ENCODE data around the gene KRTAP16-1. TPM values are rescaled to one million over a fixed set of nuclear protein-coding genes. Genes with fewer than 3 reads are reported as not detected.

Gene KRTAP16-1
- total RNA-seq, 1 donor from 2014 or later = not detected

DNA sequence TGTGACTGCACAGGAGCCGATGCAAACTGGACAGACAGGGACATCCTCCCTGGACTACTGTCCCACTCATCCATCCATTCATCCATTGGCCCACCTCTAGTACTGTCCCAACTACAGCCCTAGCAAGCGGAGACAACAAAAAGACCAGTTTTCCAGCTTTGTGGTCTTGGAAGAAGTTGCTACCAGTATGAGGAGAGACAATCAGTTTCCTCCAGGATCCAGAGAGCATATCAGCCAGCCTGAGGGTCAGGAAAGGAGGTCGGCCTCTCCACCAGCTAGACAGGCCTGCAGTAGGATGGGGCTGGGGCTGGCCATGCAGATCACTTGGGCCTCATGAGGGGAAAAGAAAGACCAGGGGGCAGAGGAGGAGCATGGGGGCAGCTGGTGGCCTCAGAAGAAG, 24.7 kb upstream of the KRTAP16-1 start:
- H3K9me3 ChIP-seq = no peaks in the 10 kb centered on the region
- no peak overlapping the region for H3K27ac ChIP-seq
- intact Hi-C loops (cut with DNase I) = no loop called here
- ATAC-seq = no peak
- no peaks in the 10 kb centered on the region for H3K27me3 ChIP-seq (ENCODE audit: low read depth)
- H3K4me3 ChIP-seq = no peak overlapping the region
- peaks cover 5% of the 10 kb centered on the region for H3K4me1 ChIP-seq
- no peak for DNase-seq
- H3K36me3 ChIP-seq = no peaks in the 10 kb centered on the region
- TF ChIP-seq, protein P1, sequence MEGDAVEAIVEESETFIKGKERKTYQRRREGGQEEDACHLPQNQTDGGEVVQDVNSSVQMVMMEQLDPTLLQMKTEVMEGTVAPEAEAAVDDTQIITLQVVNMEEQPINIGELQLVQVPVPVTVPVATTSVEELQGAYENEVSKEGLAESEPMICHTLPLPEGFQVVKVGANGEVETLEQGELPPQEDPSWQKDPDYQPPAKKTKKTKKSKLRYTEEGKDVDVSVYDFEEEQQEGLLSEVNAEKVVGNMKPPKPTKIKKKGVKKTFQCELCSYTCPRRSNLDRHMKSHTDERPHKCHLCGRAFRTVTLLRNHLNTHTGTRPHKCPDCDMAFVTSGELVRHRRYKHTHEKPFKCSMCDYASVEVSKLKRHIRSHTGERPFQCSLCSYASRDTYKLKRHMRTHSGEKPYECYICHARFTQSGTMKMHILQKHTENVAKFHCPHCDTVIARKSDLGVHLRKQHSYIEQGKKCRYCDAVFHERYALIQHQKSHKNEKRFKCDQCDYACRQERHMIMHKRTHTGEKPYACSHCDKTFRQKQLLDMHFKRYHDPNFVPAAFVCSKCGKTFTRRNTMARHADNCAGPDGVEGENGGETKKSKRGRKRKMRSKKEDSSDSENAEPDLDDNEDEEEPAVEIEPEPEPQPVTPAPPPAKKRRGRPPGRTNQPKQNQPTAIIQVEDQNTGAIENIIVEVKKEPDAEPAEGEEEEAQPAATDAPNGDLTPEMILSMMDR (IDR thresholded peaks at IDR 0.05) = no peak

DNA sequence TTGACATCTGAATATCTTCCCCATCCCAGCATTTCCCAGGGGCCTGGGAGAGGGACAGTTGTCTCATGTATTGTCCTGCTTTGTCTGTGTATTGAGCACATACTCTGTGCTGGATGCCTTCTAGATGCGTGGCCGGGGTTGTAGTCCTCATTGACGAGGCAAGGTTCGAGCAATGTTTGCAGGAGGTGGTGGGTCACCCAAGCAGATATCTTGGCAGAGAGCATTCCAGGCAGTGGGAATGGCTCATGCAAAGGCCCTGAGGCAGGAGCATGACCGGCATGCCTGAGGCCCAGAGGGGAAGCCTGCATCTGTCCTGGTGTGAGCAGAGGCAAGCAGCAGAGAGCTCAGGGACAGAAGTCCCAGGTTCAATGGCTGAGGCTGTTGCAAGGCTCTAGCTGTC, 24.0 kb upstream of the KRTAP16-1 start:
- H3K4me1 ChIP-seq = no peaks in the 10 kb centered on the region
- H3K36me3 ChIP-seq = no peaks in the 10 kb centered on the region
- TF ChIP-seq, protein P1 (IDR thresholded peaks at IDR 0.05) = no peak
- H3K9me3 ChIP-seq = no peaks in the 10 kb centered on the region
- DNase-seq (no peak), ATAC-seq (no peak)
- intact Hi-C loops (cut with DNase I) = no loop called here
- no peak overlapping the region for H3K27ac ChIP-seq
- no peak overlapping the region for H3K4me3 ChIP-seq
- no peaks in the 10 kb centered on the region for H3K27me3 ChIP-seq (ENCODE audit: low read depth)

DNA sequence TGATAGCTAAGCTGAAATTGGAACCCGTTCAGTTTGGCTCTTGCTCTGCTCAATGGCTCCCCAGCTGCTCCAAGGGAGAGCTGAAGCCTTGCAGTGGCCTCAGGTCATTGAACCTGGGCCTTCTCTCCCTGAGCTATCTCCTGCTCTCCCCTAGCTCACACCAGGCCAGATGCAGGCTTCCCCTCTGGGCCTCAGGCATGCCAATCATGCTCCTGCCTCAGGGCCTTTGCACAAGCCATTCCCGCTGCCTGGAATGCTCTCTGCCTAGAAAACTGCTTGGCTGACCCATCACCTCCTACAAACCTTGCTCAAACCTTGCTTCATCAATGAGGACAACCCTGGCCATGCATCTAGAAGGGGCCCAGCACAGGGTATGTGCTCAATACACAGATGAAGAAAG, 23.1 kb upstream of the KRTAP16-1 start:
- H3K4me1 ChIP-seq = no peaks in the 10 kb centered on the region
- TF ChIP-seq, protein P1 (IDR thresholded peaks at IDR 0.05) = no peak
- no peak for ATAC-seq
- no peak overlapping the region for H3K4me3 ChIP-seq
- no peak overlapping the region for H3K27ac ChIP-seq
- no peak for DNase-seq
- intact Hi-C loops (cut with DNase I) = no loop called here
- H3K36me3 ChIP-seq = no peaks in the 10 kb centered on the region
- H3K9me3 ChIP-seq = no peaks in the 10 kb centered on the region
- no peaks in the 10 kb centered on the region for H3K27me3 ChIP-seq (ENCODE audit: low read depth)

DNA sequence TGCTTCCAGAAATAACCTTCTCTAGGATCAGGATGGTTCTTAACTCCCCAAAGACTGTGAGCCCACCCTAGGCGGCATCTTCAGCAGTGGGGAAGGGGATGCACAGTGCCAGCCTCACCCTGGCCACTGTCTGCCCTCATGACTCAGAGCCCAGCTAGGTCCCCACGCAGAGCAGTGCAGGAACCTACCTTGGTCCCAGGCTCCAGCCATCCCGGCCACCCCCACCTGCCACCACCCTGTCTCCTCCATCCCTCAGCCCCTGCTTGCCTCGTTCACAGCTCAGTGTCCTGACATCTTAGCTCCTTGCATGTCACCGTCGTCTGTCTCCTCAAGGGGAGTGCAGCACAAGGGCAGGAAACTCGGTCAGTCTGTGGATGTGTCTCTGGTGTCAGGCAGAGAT, 22.5 kb upstream of the KRTAP16-1 start:
- H3K9me3 ChIP-seq = no peaks in the 10 kb centered on the region
- no peak overlapping the region for H3K27ac ChIP-seq
- TF ChIP-seq, protein P1 (IDR thresholded peaks at IDR 0.05) = no peak
- no peak for DNase-seq
- ATAC-seq = no peak
- H3K4me3 ChIP-seq = no peak overlapping the region
- H3K36me3 ChIP-seq = no peaks in the 10 kb centered on the region
- no peaks in the 10 kb centered on the region for H3K4me1 ChIP-seq
- H3K27me3 ChIP-seq (ENCODE audit: low read depth) = no peaks in the 10 kb centered on the region
- intact Hi-C loops (cut with DNase I) = no loop called here

DNA sequence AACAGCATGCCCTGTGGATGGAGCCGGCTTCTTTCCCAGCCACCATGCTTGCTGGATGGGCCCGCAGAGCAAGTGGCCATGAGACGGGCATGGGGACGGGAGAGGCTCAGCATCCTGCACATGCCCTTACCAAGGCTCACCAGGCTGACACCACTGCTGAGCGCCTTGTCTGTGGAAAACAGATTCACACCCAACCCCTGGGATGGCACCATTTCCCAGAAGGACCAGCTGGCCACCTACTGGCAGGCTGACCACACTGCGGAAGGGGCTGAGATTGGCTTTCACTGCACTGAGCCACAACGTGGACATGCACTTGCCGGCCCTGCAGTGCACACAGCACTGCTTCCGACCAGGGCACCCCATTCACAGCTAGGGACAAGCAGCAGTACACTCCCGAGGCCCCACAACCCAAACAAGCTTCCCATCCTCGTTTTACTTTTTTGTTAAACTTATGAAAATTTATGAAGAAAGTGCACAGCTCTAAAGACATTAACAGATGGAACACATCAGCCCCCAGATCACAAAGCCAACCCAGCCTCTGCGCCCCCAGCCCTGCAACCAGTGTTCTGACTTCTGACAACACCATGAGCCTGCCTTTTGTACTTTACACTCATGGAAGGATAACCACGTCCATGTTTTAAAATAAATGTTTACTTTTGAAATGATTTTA, 20.3 kb upstream of the KRTAP16-1 start:
- no peak for DNase-seq
- no peaks in the 10 kb centered on the region for H3K27me3 ChIP-seq (ENCODE audit: low read depth)
- ATAC-seq = peak; percentile 43 to 64
- H3K27ac ChIP-seq = no peak overlapping the region
- H3K9me3 ChIP-seq = no peaks in the 10 kb centered on the region
- H3K4me3 ChIP-seq = no peak overlapping the region
- TF ChIP-seq, protein P1 (IDR thresholded peaks at IDR 0.05) = peak; percentile 60
- H3K36me3 ChIP-seq = no peaks in the 10 kb centered on the region
- intact Hi-C loops (cut with DNase I) = no loop called here
- no peaks in the 10 kb centered on the region for H3K4me1 ChIP-seq
